ENCODE measurements around the gene ACVR1. TPM values are rescaled to one million over a fixed set of nuclear protein-coding genes. Genes with fewer than 3 reads are reported as not detected.

Gene ACVR1
- total RNA-seq, 1 donor from 2014 or later = 17.1 TPM

DNA sequence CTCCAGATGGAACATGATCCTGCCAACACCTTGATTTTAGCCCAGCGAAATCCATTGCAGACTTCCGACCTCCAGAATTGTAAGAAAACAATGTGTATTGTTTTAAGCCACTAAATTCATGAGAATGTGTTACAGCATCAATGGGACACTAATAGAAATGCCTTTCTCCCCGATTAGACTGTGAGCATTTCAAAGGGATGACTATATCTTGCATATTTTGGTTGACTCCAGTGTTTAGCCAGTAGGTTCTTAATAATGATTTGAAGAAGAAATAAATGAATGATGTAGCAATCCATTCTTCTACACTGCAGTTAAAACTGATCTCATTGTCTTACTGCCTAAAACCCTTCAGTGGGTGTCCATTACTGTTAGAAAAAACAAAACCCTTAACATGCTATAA, 180.1 kb downstream of the ACVR1 start:
- no peak overlapping the region for H3K4me3 ChIP-seq (ENCODE audit: low read depth, low read length)

DNA sequence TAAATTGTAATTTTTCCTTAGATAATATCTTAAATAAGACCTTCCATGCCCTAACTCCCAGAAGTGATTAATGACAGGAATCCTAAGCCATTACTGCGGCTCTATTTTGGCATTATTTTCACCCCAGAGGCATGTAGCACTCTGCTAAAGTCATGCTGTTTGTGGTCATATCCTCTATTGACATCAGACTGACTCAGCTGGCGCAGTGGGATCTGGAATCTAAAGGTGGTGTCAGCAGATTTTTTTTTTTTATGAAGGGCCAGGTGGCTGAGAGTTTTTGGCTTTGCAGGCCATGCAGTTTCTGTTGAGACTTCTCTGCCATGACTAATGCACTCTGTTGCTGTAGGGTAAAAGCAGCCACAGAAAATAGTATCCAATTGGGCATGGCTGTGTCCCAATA, 183.4 kb downstream of the ACVR1 start:
- DNase-seq (ENCODE audit: low read depth) (peak; percentile 99), FAIRE-seq (no peak)
- TF ChIP-seq, protein P1, sequence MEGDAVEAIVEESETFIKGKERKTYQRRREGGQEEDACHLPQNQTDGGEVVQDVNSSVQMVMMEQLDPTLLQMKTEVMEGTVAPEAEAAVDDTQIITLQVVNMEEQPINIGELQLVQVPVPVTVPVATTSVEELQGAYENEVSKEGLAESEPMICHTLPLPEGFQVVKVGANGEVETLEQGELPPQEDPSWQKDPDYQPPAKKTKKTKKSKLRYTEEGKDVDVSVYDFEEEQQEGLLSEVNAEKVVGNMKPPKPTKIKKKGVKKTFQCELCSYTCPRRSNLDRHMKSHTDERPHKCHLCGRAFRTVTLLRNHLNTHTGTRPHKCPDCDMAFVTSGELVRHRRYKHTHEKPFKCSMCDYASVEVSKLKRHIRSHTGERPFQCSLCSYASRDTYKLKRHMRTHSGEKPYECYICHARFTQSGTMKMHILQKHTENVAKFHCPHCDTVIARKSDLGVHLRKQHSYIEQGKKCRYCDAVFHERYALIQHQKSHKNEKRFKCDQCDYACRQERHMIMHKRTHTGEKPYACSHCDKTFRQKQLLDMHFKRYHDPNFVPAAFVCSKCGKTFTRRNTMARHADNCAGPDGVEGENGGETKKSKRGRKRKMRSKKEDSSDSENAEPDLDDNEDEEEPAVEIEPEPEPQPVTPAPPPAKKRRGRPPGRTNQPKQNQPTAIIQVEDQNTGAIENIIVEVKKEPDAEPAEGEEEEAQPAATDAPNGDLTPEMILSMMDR (IDR thresholded peaks at IDR 0.05; ENCODE audit: insufficient read depth, low read length, severe bottlenecking) = no peak
- no peak overlapping the region for H3K4me3 ChIP-seq (ENCODE audit: low read depth, low read length)
- H3K27me3 ChIP-seq (ENCODE audit: control insufficient read depth, insufficient read depth, low read length) = no peaks in the 10 kb centered on the region
- no peaks in the 10 kb centered on the region for H3K36me3 ChIP-seq (ENCODE audit: control insufficient read depth, insufficient read depth, low read length)

More for the DNA sequence above, 180.1 kb downstream of the ACVR1 start:
- Histone ChIP-seq H3K36me3 (ENCODE audit: control insufficient read depth, insufficient read depth, low read length) (no peaks in the 10 kb centered on the region), H3K27me3 (ENCODE audit: control insufficient read depth, insufficient read depth, low read length) (no peaks in the 10 kb centered on the region)
- TF ChIP-seq, protein P1 (IDR thresholded peaks at IDR 0.05; ENCODE audit: insufficient read depth, low read length, severe bottlenecking) = no peak
- no peak for FAIRE-seq
- DNase-seq (ENCODE audit: low read depth) = no peak

DNA sequence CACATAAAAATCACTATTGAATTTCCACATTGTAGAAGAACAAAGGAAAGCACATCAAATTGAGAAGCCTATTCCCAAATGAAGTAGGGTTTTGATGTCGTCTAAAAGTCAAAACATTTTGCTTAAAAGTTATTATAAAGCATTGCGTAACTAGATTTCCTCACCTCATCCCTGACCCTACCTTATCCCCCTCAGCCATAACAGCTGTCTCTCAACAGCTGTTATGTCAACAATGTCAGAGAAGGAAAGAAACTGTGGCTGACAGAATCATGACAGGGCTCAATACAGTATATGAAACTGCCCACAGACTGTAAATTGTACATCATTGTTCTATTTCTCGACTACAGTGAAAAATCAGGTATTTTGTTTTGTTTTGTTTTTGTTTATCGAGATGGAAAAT, 184.4 kb downstream of the ACVR1 start:
- H3K4me3 ChIP-seq (ENCODE audit: low read depth, low read length) = no peak overlapping the region
- peak; percentile 56 for DNase-seq (ENCODE audit: low read depth)
- TF ChIP-seq, protein P1 (IDR thresholded peaks at IDR 0.05; ENCODE audit: insufficient read depth, low read length, severe bottlenecking) = no peak
- H3K36me3 ChIP-seq (ENCODE audit: control insufficient read depth, insufficient read depth, low read length) = no peaks in the 10 kb centered on the region
- H3K27me3 ChIP-seq (ENCODE audit: control insufficient read depth, insufficient read depth, low read length) = no peaks in the 10 kb centered on the region
- no peak for FAIRE-seq

DNA sequence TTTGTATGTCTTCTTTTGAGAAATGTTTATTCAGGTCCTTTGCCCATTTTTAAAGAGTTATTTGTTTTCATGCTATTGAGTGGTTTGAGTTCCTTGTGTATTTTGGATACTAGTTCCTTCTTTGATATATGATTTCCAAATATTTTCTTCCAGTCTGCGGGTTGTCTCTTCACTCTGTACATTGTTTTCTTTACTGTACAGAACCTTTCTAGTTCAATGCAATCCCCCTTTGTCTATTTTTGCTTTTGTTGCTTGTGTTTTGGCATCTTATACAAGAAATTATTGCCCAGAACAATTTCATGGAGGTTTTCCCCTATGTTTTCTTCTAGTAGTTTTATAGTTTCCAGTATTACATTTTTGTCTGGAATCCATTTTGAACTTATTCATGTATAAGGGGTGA, 185.0 kb downstream of the ACVR1 start:
- FAIRE-seq = no peak
- Histone ChIP-seq H3K4me3 (ENCODE audit: low read depth, low read length) (no peak overlapping the region), H3K36me3 (ENCODE audit: control insufficient read depth, insufficient read depth, low read length) (no peaks in the 10 kb centered on the region), H3K27me3 (ENCODE audit: control insufficient read depth, insufficient read depth, low read length) (no peaks in the 10 kb centered on the region)
- TF ChIP-seq, protein P1 (IDR thresholded peaks at IDR 0.05; ENCODE audit: insufficient read depth, low read length, severe bottlenecking) = no peak
- DNase-seq (ENCODE audit: low read depth) = no peak

Other genes starting within 250 kb of the ACVR1 start
- gene ACVR1C, start 247.5 kb downstream of the ACVR1 start, total RNA-seq = 0.26 TPM in 2 replicates
- not detected in 2 replicates for gene UPP2, start 225.5 kb upstream of the ACVR1 start, total RNA-seq